Putamen (tissue), 1 donor: ENCODE measurements around the gene ANKRD30BL.
"Not testable (repeated sequence)": the region's sequence is repeated elsewhere in the genome, so short reads cannot be mapped to it uniquely, and the experiment has no call there.

Experiments
- DNase-seq: peaks from one replicate; pipeline ENCODE4 v3.0.0-alpha.2; 2016; ENCODE audit warnings: low spot score

ANKRD30BL gene, protein sequence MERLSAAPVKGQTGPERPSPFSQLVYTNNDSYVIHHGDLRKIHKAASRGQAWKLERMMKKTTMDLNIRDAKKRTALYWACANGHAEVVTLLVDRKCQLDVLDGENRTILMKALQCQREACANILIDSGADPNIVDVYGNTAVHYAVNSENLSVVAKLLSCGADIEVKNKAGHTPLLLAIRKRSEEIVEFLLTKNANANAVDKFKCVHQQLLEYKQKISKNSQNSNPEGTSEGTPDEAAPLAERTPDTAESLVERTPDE

DNA sequence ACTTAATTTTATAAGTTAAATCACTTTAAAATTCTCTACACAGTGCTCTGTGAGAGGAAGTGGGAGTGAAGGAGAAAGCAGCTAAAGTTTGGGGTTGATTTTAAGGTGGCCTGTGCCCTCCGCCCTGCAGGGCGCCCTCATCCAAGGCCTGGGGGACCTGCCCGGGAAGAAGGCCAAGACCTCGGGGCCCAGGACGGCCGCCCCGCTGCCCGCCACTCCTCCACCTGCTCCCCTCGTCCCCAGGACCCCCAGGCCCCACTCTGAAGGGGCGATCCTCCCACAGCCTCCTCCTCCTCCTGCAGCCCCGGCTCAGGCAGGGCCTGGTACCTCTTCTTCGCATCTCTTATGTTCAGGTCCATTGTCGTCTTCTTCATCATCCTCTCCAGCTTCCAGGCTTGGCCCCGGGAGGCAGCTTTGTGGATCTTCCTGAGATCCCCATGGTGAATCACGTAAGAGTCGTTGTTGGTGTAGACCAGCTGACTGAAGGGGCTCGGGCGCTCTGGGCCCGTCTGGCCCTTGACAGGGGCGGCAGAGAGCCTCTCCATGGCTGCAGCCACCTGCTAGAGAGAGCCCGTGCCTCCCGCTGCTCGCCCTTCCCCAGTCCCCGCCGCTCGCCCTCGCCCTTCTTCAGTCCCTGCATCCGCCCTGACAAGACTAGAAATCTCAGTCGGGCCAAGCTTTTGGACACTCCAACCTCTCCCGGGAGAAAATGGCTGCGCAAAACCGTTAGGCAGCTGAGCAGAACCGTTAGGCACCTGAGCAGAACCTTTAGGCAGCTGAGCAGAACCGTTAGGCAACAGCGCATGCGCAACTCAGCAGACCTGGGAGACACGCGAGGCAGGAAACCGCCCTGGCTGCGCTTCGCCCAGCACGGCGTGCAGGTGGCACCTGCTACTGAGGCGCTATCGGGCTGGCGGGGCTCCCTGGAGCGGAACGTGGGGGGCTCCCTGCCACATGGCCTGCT lies at the start of gene ANKRD30BL:
Gene ANKRD30BL (minus strand): TSS at position 792 of the 964 bp plus-strand sequence. CDS start 247 bp downstream, at position 545.
- not testable (repeated sequence) for DNase-seq

DNA sequence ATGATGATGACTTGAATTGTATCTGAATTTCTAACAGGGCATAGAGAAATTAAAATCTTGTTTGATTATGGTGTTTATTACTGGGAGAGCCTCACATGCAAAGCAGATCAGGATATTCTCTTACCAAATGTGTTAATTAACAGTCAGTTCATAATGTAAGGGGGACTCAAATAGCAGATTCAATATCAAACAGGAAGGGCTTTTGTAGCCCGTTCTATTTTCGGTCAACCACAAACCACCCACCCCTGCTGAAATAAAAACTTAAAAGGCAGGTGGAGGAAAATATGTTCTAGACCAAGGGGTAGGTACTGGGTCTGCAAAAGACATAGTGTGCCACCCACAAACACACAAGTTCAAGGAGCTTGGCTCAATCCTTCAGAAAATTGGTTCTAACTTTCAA lies 41.1 kb upstream of the ANKRD30BL start:
- not testable (repeated sequence) for DNase-seq

DNA sequence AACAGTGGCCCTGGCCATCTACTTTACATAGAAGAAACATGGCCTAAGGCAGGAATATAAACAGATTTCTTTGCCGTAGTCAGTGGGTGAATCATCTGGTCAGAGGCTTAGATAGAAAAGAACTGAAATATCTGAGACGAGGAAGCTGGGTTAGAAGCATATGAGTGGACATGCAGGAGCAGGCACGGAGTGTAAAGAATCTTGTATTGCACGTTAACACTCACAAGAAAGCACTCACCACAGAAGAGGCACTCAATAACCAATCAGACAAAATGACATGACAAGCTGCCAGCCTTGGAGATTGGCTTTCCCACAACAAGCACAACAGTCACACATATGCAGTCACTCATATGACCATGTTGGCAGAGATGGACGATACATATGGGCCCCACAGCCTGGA lies 31.1 kb upstream of the ANKRD30BL start:
- DNase-seq = not testable (repeated sequence)

DNA sequence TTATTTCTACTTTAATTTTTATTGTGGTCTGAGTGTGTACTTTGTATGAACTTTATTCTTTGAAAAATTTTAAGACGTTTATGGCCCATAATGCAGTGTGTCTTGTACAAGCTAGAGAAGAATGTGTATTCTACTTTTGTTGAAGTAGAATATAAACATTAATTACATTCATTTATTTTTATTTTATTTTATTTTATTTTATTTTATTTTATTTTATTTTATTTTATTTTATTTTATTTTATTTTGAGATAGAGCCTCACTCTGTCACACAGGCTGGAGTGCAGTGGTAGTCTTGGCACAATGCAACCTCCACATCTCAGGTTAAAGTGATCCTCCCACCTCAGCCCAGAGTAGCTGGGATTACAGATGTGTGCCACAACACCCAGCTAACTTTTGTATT lies 5.3 kb upstream of the ANKRD30BL start:
- DNase-seq = not testable (repeated sequence)

DNA sequence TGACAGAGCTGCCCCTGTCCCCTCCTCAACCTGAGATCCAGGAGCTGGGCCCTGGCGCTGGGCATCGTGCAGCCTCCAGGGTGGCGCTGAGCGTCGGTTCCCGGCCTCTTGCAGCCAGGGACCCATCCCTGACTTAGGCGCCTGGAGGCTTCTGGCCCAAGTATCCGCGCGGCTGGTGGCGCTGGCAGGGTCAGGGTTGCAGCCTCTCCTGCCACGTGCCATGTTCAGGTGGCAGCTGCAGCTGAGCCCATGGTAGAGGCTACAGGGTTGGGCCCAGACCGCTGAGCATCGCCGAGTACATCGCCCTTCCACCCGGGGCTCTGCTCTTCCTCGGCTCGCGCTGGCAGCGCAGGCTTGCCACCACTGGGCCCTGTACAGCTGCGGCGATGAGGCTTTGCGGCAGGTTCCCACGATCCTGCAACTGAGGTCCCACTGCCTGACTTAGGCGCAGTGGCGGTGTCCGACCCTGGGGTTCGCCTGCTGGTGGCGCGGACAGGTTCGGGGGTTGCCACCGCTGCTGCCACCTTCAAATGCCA lies 441 bp upstream of the ANKRD30BL start:
- not testable (repeated sequence) for DNase-seq

DNA sequence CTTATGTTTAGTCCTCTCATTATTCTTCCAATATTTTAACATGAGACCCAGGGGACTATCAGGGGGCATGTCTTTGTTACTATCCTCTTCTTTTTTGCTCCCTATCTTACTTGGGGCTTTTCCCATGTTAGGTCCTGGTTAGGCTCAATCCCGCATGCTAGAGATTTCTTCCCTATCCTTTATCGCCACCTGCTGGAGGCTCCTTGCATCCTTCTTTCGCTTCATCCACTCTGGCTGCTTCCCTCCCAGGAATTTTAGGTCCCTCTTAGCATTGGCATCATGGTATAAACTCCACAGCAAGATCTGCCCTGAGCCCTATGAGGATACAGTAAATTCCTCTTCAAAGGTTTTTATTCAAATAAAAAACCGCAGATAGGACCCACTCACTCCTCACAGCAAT lies 15.0 kb downstream of the ANKRD30BL start:
- peak; percentile 30 for DNase-seq
